Lower leg skin (tissue), 3 donors: ENCODE measurements around the gene PTPRN2.

ENCODE experiments used
- POLR2A ChIP-seq, 2 donors: fragments of 450-650 bp; IDR thresholded peaks; one replicate each; pipeline ENCODE4 v1.6.1; 2016 to 2017; ENCODE audit warnings: antibody characterized with exemption in 2 of 2, mild to moderate bottlenecking in 1 of 2, moderate library complexity in 1 of 2
- TF ChIP-seq, protein P1 (sequence below), 3 donors: fragments of 450-650 bp; IDR thresholded peaks; one replicate each; pipeline ENCODE4 v1.5.1; 2016; ENCODE audit warnings: antibody characterized with exemption in 3 of 3, mild to moderate bottlenecking in 3 of 3, moderate library complexity in 2 of 3

DNA sequence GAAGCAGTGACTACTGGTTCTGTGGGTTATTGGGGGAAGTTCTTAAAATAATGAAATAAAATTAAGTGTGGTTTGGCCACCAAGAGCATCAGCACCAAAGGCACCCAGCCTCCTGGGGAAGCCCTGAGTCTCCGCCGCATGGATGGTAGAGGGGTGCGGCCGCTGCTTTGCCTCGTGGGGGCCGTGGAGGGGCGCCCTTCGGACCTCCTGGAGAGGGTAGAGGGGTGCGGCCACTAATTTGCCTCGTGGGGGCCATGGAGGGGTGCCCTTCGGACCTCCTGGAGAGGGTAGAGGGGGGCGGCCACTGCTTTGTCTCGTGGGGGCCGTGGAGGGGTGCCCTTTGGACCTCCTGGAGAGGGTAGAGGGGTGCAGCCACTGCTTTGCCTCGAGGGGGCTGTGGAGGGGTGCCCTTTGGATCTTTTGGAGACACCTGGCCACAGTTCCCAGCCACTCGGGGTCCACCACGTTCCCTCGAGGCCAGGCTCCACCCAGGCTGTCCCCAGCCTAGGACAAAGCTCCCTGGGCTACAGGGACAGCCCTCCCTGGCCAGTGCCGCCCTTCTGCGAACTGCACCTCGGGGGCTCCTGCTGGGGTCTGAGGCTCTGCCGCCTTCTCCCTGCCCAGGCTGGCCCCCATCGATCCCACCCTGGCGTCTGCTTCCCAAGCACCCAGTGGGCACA, 535.1 kb downstream of the PTPRN2 start:
- TF ChIP-seq, protein P1, sequence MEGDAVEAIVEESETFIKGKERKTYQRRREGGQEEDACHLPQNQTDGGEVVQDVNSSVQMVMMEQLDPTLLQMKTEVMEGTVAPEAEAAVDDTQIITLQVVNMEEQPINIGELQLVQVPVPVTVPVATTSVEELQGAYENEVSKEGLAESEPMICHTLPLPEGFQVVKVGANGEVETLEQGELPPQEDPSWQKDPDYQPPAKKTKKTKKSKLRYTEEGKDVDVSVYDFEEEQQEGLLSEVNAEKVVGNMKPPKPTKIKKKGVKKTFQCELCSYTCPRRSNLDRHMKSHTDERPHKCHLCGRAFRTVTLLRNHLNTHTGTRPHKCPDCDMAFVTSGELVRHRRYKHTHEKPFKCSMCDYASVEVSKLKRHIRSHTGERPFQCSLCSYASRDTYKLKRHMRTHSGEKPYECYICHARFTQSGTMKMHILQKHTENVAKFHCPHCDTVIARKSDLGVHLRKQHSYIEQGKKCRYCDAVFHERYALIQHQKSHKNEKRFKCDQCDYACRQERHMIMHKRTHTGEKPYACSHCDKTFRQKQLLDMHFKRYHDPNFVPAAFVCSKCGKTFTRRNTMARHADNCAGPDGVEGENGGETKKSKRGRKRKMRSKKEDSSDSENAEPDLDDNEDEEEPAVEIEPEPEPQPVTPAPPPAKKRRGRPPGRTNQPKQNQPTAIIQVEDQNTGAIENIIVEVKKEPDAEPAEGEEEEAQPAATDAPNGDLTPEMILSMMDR (IDR thresholded peaks at IDR 0.05), result no peak
- no peak for TF ChIP-seq POLR2A (IDR thresholded peaks at IDR 0.05)
